Fibroblast of the aortic adventitia (primary cell): ENCODE data around the gene GAGE12J. TPM values are rescaled to one million over a fixed set of nuclear protein-coding genes. Genes with fewer than 3 reads are reported as not detected.
"Not testable (repeated sequence)": the region's sequence is repeated elsewhere in the genome, so short reads cannot be mapped to it uniquely, and the experiment has no call there.

Source experiments
- DNase-seq: peaks from one replicate; pipeline ENCODE4 v3.0.0-alpha.2; 2010; ENCODE audit warnings: low read depth
- H3K4me3 ChIP-seq: 2 replicates; pipeline ENCODE4 v1.5.1; 2011; ENCODE audit warnings: low read depth, mild to moderate bottlenecking, control low read depth, low read length, moderate library complexity
- total RNA-seq: library from RNA; depleted of rRNA; stranded (reverse); fragments of >200 nt; gene quantifications from 2 replicates; pipeline ENCODE4 v1.2.3, GENCODE V29; 2012; ENCODE audit warnings: low replicate concordance
- TF ChIP-seq, protein P1 (sequence below): IDR thresholded peaks from 2 replicates; pipeline ENCODE4 v1.5.1; 2011; ENCODE audit warnings: mild to moderate bottlenecking, low read length, control low read depth, inconsistent platforms; ENCODE audit not compliant: insufficient read depth

Gene GAGE12J
- total RNA-seq, 1 donor, result not detected

DNA sequence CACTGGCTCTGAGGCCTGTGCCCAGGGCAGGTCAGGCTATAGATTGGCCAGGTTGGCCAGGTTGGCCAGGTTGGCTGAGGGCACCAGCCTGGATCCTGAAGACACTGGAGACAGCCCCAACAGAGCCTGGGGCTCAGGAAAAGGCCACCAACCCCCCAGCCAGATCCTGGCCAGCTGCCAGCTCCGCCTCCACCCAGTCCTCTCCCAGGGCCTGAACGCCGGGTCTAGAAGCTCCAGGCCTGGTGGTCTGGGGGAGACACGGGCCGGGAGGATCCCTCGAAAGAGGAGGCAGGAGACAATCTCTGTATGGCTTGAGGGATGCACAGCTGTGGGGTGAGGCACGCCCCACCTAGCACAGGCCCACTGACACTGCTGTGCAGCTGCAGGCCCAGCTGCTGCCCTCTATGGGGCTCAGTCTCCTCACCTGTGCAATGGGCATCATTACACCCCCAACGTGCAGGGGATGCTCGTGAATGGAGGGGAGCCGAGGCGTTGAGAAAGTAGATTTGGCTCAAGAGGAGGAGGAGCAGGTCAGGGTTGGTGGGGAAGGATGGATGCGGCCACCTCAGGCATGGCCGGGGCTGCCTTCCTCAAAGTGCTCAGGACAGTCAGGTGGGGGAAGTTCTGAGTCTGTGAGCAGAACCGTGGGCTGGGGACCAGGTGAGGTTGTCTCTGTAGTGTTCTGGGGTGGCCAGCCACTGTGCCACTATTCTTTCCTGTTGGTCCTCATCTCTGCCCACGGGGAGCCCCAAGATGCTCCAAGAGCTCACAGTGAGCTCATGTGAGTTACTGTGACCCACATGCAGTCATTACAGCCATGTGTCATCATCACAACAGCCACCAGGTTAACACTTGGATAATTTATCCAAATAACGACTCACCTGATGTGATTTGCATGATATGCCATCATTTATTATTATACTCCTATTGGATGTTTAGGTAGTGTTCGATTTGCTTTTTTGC, 29.2 kb upstream of the GAGE12J start:
- H3K4me3 ChIP-seq, result no peak overlapping the region
- DNase-seq, result no peak
- TF ChIP-seq, protein P1, sequence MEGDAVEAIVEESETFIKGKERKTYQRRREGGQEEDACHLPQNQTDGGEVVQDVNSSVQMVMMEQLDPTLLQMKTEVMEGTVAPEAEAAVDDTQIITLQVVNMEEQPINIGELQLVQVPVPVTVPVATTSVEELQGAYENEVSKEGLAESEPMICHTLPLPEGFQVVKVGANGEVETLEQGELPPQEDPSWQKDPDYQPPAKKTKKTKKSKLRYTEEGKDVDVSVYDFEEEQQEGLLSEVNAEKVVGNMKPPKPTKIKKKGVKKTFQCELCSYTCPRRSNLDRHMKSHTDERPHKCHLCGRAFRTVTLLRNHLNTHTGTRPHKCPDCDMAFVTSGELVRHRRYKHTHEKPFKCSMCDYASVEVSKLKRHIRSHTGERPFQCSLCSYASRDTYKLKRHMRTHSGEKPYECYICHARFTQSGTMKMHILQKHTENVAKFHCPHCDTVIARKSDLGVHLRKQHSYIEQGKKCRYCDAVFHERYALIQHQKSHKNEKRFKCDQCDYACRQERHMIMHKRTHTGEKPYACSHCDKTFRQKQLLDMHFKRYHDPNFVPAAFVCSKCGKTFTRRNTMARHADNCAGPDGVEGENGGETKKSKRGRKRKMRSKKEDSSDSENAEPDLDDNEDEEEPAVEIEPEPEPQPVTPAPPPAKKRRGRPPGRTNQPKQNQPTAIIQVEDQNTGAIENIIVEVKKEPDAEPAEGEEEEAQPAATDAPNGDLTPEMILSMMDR, result no peak

- H3K4me3 ChIP-seq, DNase-seq: not testable (repeated sequence)
Measured at GRCh38 chrX:49299293-49299692, 22.5 kb upstream of the GAGE12J start.

GRCh38 chrX:49300703-49301102, 21.1 kb upstream of the GAGE12J start:
- H3K4me3 ChIP-seq, result no peak overlapping the region
- TF ChIP-seq, protein P1, result no peak
- DNase-seq, result no peak

GRCh38 chrX:49303346-49303745, 18.5 kb upstream of the GAGE12J start, which contains the start of gene GAGE10:
TSS of gene GAGE10 (plus strand) at chrX:49303646. CDS start at chrX:49304860, 1,214 bp downstream.
- DNase-seq, result no peak
- TF ChIP-seq, protein P1, result no peak
- H3K4me3 ChIP-seq, result no peak within 1 kb of the TSS

DNA sequence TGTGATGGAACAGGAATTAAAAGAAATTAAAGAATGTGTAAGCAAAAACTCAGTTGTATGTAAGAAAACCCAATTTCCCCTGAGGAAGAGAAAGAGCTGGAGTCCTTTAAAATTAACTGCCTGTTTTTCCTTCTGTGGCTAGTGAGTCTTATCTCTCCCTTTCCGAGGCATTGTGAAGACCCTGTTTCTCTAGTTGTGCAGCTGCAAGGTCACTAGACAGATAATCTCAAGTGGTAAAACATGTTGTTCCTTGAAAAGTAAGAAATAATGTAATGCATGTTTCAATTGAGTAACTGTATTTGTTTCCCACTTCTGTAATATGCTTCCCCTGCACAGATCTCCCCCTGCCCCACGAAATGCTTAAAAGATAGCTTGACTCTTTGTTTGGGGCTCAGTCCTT, 14.1 kb upstream of the GAGE12J start:
- not testable (repeated sequence) for DNase-seq, H3K4me3 ChIP-seq

DNA sequence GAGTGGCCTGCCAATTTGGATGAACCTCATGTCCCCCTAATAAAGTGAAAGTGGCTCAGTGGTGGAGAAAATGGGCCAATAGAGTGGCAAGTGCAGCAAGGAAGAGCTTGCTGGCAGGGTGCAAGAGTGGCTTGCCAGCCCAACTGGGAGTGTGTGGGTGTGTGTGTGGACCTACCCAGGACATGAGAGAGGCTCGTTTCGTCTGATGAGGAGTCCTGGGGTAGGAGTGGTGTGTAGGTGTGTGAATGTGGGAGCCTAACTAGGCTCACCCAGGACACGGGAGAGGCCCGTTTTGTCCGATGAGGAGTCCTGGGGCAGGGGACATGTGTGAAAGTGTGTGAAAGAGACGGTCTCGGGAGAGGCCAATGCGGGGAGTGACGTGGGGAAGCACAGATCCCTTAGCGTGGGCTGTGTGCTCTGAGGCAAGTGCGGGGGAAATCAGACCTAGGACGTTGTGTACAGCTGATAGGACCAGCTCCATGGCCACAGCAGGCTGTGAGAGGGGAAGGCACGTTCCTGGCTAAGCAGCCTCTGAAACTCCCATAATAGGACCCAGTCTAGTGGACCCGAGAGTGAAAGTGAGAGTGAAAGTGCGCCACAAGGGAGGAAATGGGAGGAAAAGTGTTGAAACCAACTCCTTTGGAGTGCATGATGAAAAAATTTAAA, 13.1 kb upstream of the GAGE12J start:
- peak overlapping the region; percentile 38 for H3K4me3 ChIP-seq
- peak; percentile 31 for DNase-seq
- TF ChIP-seq, protein P1, result no peak

DNA sequence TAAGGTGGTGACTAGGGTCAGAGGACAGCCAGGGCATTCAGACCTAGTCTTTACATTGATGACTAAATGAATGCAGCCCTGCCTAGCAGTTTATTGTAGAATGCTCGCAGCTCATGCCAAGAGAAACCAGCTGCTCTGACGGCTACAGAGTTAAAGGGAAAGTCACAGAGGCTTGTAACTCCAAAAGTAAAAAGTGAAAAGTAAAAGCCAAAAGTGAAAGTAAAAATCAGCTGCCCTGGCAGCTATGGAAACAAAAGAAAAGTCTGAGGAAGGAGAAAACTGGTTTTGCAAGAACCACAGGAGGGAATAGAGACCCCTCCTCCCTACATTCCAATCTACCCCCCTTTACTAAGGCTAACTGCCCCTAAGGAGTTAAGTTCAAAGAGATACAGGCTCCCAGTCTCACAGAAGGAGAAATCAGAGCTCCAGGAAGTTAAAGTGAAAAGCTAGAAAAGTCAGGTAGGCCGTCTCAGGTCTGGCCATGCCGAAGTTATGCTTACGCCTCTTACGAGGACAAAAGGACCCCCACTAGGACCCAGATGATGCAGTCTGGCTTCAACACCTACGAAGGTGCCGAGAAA, 12.3 kb upstream of the GAGE12J start:
- TF ChIP-seq, protein P1, result no peak
- H3K4me3 ChIP-seq, result peak overlapping the region; percentile 51
- peak; percentile 53 for DNase-seq
